ENCODE results near the gene AMBRA1. TPM values are rescaled to one million over a fixed set of nuclear protein-coding genes. Genes with fewer than 3 reads are reported as not detected.

Gene AMBRA1
- total RNA-seq, 1 donor = 18.0 TPM

DNA sequence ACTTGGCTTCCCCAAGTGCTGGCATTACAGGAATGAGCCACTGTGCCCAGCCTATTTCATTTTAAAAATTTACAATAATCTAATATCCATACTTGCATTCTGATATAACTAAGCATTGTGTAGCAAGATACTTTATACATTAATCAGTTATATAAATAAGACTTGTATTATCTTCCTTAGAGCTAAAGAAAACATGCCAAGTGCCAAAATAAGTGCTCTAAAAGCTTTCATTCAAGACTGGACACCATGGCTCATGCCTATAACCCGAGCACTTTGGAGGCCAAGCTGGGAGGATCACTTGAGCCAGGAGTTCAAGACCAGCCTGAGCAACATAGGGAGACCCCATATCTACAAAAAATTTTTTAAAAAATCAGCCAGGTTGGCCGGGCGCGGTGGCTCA is 123.9 kb downstream of the AMBRA1 start:
- no peak overlapping the region for H3K4me3 ChIP-seq (ENCODE audit: low read depth, low read length)
- TF ChIP-seq, protein P1, sequence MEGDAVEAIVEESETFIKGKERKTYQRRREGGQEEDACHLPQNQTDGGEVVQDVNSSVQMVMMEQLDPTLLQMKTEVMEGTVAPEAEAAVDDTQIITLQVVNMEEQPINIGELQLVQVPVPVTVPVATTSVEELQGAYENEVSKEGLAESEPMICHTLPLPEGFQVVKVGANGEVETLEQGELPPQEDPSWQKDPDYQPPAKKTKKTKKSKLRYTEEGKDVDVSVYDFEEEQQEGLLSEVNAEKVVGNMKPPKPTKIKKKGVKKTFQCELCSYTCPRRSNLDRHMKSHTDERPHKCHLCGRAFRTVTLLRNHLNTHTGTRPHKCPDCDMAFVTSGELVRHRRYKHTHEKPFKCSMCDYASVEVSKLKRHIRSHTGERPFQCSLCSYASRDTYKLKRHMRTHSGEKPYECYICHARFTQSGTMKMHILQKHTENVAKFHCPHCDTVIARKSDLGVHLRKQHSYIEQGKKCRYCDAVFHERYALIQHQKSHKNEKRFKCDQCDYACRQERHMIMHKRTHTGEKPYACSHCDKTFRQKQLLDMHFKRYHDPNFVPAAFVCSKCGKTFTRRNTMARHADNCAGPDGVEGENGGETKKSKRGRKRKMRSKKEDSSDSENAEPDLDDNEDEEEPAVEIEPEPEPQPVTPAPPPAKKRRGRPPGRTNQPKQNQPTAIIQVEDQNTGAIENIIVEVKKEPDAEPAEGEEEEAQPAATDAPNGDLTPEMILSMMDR (IDR thresholded peaks at IDR 0.05; ENCODE audit: insufficient read depth, low read length) = no peak
- peak; percentile 47 for DNase-seq (ENCODE audit: low read depth)

DNA sequence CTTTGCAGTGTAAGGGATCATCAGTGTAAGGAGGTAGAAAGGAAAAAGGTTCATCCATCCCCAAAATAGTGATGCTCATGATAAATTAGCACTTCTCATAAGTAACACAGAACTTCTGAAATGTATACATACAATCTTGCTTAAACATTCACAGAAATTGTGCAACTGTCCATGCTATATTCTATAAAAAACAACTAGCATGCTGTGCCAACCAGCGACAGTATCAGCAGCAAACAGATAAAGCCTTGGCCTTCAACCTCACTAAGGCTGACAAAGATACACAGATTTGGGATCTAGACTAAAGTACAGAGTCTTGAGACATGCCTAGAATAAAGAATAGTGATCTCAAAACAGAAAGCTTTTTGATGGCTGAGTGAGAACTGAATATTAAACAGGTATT is 128.1 kb downstream of the AMBRA1 start:
- H3K4me3 ChIP-seq (ENCODE audit: low read depth, low read length) = no peak overlapping the region
- no peak for DNase-seq (ENCODE audit: low read depth)
- TF ChIP-seq, protein P1 (IDR thresholded peaks at IDR 0.05; ENCODE audit: insufficient read depth, low read length) = no peak

DNA sequence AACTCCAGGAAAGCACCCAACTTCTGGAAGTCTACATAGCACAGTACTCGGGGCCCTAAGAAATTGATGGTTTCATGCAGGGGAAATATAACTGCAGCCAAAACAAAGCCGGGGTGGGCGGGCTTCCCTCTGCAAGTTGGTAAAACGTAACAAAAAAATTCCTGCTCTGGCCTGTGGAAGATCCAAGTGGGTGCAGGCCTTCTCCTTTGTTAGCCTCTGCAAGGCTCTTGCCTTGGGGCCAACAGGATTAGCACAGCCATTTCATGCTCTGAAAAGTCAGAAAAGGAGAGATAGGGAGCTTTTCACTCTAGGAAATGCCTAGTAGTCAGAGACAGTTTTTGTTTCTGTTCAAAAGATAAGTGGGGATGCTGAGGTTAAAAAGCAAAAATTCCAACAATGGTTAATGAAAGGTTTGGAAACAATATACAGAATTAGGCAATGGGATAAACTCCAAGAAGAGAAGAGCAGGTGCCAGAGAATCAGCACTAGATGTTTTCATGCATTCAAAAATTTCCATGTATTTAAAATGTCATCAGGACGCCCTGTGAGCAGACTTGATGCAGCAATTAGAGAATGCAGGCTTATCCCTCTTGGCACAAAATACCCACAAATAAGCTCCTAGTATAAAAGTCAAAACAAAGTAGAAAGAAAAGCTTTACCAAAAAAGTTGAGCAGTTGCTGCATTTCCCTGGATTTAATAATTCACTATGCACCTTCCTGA is 130.0 kb downstream of the AMBRA1 start:
- TF ChIP-seq, protein P1 (IDR thresholded peaks at IDR 0.05; ENCODE audit: insufficient read depth, low read length) = no peak
- peak; percentile 48 for DNase-seq (ENCODE audit: low read depth)
- H3K4me3 ChIP-seq (ENCODE audit: low read depth, low read length) = no peak overlapping the region

DNA sequence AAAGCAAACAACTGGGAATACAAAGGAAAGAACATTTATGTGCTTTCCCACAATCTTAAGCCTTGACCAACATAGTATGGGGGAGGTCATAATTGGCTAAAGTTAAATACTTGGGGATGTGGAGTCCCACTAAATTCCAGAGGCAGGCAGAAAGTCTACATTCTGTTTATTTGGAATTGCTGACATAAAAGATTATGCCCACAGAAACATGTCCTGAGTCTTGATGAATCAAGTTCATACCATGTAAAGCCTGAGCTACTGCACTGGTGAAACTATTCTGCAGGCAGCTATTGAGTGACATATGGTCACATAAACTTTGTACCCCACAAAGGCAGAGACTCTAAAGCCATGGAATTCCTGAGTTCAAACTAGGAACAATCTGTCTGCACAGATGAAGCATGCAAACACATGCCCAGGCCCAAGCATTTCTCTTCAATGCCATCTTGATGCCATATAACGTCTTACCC is 132.3 kb downstream of the AMBRA1 start:
- TF ChIP-seq, protein P1 (IDR thresholded peaks at IDR 0.05; ENCODE audit: insufficient read depth, low read length) = no peak

DNA sequence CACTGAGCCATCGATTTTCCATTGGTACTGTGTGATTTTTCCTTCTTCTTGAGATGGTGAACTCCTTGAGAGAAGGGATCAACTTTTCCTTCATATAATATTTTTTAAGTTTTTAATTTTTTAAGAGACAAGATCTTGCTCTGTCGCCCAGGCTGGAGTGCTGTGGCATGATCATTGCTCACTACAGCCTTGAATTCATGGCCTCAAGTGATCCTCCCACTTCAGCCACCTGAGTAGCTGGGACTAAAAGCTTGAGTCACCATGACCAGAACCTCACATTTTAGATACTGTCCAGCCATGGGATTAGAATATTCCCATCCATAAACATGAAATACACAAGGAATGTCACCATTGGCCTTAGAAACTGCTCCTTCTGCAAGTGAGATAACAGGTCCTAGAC is 135.3 kb downstream of the AMBRA1 start:
- H3K4me3 ChIP-seq (ENCODE audit: low read depth, low read length) = no peak overlapping the region
- TF ChIP-seq, protein P1 (IDR thresholded peaks at IDR 0.05; ENCODE audit: insufficient read depth, low read length) = no peak
- no peak for DNase-seq (ENCODE audit: low read depth)

More for the DNA sequence above, 132.3 kb downstream of the AMBRA1 start:
- no peak overlapping the region for H3K4me3 ChIP-seq (ENCODE audit: low read depth, low read length)
- no peak for DNase-seq (ENCODE audit: low read depth)

DNA sequence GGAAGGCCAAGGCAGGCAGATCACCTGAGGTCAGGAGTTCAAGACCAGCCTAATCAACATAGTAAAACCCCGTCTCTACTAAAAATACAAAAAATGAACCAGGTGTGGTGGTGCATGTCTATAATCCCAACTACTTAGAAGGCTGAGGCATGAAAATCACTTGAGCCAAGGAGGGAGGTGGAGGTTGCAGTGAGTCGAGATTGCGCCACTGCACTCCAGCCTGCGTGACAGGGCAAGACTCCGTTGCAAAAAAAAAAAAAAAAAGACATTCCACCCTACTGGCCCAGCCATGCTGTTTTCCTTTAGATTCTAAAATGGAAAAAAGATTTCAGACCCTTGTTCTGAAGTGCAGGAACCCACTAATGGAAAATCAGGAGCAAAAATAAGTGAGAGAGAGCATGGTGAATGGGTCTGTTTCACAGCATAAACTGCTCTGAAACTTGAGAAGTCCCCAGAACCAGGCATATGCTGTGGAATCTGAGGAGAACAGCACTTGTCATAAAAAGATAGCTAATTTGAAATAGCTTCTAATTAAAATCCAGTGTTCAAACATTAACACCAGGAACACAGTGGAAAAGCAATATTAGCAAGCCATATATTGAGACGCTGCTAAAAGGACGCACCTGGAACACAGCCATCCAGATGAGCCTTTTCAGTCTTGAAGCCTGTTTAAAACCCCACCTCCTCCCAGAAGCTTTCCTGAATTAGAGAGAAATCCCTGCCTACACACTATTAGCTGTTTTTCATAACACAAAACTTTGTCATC is 136.0 kb downstream of the AMBRA1 start:
- DNase-seq (ENCODE audit: low read depth) = peak; percentile 19
- H3K4me3 ChIP-seq (ENCODE audit: low read depth, low read length) = no peak overlapping the region
- TF ChIP-seq, protein P1 (IDR thresholded peaks at IDR 0.05; ENCODE audit: insufficient read depth, low read length) = no peak

All from fibroblast of the aortic adventitia (primary cell).